HG02642 (cell line): ENCODE results near the gene PSAPL1.

Source experiments
- ATAC-seq: cut with Tn5 transposase; IDR thresholded peaks from one replicate; pipeline ENCODE4 v1.9.1; 2021; ENCODE audit warnings: mild to moderate bottlenecking; ENCODE audit not compliant: unreplicated experiment, poor library complexity

Gene PSAPL1

DNA sequence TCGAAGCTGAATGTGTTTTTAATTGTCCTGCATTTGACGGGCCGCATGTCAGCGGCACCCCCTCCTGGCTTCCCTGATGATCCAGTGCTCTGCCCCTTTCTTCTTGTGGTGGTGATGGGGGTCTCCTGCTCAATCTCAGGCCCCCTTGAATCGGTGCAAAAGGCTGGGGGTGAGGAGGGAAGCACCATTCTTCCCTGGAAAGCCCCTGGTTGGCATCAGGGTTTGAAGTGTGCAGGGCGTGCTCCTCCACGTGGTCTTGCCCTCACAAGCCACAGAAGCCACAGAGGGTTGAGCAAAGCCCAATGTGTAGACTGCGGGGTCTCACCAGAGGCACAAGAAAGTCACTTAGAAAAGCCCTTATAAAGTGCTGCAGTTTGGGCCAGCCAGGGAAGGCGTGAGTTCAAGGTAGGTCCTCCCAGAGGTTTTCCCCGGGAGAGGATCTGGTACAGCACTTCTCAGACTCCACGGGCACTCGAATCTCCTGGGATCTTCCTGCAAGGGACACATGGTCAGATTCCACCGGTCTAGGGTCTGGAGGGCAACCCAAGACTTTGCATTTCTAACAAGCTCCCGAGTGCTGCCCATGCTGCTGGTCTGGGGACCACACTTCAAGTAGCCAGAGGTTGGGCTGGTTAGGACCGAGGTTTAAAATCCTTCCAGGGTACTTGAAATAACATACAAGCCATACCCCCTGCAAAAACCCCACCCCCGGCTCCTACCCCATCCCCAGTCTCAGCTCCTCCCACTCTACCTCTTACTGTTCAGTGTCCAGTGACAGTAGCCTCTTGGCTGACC, 35.1 kb downstream of the PSAPL1 start:
- ATAC-seq, result no peak

DNA sequence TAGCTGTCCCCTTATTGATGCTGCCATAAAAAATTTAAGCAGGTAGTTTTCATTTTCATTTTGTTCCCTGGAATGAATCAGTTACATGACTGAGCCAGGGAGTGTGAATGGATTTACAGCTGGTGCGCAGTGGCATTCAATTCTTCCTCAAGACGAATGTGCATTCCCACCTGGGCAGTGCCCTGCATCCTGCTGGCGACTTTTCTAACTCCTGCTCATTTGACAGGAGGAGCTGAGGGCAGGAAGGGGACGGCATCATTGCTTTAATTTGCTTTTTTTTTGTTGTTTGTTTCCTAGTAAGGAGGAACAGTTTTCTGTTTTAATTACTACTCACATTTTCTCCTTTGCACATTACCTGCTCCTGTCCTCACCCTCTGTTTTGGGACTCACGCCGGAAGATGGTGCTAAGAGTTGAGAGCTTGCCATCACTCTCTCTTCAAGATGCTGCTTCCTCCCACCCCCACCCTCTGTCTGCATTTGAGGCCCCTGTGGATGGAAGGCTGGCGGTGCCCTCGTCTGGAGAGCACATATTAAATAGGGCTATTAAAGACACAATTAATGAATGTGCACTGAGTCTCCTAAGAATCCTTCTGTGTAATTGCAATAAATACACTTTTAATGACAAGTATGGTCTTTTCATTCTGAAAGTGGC, 35.8 kb downstream of the PSAPL1 start:
- ATAC-seq, result no peak

DNA sequence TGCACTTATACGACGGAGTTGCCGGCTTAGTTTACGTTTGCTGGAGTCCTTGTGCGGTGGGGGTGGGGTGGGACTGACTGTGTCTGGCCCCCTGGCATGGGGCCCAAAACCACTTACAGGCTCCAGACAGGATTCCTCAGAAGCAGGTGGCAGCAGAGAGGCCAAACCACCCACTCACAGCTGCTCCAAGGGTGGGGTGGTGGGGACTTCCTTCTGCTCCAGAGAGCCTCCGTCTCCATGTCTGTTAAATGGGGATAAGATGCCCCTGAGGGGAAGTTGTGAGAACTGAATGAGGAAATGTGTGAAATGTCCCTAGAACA, 36.7 kb downstream of the PSAPL1 start:
- ATAC-seq, result no peak

DNA sequence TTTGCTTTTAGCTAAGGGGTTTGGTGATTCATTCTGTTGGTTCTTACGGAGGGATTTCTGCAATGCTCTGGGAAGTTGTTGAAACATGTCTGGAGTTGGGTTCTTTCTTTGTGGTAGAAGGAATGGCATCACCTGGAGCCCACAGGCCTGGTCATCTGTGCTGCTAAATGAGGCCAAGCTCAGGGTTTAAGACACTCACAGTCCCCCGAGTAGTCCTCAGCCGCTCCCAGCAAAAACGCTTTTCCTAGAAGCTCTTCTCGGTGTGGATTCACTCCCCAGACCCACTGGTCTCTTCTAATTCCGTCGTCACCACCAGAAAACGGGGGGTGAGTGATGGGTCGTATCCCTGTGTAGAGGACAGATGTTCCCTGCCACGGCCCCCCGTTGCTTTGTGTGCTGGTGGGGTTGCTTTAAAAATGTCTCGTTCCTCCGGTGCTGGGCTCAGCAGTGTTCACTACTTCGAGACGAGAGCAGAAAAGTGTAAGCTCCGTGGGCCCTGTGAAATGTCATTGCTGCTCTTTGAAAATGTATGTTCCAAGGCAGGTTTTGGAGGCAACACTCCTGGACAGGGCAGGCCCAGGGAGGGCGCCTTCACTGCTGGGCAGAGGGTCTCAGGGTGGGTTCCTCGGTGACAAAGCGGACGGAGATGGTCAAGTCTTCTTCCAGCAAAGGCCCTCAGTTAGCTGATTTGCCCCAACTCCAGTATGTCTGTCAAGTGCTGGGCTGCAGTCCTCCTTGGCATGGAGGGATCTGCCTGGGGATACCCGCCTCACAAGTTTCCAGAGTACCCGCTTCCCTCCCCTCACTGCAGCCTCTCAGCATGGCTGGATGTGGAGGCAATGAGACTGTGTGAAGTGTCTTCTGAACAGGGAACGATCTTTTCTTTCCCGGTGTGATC, 37.3 kb downstream of the PSAPL1 start:
- no peak for ATAC-seq

DNA sequence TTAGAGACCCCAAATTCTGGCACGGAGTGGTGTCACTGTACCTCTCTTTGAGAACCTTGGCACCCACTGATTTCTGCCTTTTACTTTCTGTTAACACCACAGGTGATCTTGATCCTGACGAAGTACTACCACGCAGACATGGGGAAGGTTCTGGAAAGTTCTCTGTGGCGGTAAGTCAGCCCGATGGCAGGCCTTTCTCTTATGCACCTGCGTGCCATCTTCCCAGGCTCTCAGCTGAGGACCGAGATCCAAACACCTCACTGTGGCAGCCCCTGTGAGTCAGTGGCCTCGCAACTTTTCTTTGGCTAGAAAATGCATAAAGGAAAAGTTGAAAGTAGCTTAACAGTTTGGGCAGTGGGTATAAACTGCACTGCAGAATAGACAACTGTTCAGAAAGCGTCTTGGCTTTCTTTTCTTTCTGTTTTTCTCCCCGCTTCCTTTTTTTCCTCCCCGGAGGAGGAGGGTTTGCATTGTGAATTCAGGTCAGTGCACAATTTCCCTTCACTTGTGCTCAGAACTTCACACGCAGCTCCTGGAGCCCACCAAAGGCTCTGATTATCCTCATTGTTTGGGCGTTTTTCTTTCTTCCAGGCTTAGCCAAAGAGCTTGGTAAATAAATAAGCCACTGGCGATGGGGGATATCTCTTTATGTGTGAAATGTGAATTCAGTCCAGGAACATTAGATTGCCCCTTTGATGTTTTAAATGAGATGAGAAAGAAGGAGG, 38.4 kb downstream of the PSAPL1 start:
- ATAC-seq, result no peak

DNA sequence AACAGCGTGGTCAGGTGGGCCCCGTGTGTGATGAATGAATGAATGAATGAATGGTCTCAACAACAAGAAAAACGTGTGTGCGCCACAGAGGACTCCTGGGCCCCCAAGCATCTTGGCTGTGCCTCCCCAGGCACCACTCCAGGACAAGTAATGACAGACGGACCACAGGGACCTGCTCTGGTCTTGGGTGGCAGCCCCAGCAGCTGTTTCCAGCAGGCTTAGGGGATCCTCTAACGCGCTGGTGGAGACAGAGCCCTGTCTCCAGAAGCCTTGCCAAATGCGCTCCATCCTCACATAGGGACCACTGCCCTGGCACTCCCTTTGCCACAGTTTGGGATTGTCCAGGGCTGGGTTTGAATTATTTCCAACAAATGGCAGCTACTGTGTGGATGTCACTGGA, 39.1 kb downstream of the PSAPL1 start:
- ATAC-seq, result no peak

DNA sequence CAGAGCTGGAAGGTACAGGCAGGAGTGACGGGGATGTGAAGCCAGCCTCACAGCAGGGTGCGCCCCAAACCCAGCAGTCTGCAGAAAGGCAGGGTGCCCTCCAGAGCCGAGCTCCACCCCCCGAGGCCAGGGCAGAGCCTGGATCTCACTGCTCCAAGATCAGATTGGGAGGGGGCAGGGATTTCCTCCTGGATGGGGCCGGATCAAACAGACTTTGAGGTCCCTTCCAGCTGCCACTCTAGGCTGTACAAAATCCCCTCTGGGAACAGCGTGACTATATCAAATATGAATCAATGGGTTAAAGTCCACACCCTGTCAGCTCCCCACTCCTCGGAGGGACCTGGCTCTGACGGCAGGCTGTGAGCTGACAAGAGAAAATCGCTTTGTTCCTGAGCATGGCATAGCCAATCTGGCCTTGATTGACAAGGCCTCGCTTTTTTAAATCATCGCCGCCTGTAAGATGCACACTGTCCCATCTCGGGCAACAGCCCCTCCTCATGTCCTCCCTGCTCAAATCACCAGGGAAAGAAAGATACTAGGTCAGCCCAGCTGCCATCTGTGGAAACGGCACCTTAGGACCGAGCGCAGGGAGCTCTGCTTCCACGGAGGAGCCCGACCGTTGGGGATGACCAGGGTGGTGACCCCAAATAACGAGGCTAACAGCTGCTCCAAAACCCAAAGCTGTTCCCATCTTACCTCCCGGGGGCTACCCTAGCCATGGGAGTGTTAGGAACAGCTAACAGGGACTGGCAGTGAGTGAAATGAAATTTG, 39.9 kb downstream of the PSAPL1 start:
- ATAC-seq, result no peak

DNA sequence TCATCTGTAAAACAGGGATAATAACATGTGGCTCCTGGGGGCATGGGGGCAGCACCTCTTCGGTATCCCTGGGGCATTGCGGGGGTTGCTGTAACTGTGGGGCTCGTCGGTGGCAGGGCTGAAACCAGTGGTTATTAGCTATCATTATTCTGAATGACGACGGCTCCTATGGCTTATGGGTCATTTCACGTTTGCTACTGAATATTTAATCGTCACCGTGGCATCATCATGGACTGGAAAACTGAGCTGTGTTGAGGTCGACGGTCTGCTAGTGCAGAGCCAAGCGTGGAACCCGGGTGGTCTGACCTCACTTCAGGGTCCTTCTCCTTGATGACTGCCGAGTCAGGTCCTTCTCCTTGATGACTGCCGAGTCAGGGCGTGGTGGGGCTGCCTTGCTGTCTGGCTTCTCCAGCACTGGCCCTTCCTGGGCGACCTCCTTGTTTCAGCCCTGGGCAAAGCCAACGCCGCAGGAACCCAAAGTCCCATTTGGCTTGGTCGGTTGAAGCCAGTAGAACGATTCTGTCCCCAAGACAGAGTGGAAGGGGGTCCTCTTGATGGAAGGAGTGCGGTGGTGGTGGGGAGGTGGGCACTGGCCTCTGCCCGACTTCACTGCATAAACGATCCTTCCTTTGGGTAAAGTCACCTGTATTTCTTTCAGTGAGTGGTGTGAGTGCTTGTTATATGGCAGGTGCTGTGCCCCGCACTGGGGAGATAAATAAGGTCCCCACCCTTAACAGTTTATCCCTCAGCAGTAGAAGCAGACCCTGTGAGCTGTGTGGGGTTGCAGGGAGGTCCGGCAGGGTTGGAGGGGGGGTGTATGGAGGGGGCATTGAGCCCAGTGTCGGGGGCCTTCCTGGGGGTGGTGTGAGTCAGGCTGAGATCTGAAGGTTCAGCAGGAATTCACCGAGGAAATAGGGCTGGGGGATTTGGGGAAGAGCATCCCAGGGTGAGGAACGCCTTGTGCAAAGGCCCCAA, 40.8 kb downstream of the PSAPL1 start:
- ATAC-seq, result no peak

DNA sequence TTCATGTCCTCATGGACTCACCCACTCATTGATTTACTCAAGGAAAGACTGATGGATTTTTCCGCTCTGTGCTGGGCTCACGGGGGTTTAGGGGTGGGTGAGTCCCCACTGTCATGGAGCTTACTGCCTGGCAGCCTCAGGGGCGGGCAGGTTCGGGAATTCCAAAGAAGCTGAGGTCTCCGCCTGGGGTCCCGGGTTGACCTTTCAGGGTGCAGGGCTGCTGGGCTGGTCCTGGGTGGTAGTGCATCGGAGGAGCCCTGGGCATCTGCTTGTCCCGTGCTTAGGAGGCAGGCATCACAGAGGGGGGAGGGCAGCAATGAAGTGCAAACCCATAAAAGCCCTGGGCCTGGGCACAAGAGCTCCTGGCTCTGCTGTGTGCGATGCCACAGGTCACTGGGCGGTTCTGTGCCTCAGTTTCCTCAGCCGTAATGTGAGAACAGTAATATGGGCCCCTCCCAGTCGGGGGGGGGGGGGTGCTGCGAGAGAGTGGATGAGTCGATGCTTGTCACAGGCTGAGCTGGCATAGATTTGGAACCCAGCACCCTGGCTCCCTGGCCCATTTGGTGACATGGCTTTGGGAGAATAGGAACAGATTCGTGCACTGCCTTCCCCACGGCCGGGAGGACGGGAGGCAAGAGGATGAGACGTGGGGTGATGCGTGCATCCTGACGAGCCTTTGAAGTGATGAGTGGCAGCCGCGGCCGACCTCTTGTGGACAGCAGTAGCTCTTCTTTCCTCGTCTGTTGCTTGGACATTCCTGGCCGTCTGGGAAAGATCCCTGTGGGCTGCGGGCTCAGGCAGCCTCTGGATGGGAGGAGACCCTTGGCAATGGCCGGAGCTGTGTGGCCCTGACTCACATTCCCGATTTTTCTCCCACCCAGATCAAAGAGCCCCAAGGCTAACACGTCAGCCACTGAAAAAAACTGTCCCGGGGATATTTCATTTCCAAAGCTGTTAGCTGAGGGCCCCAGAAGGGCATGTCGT, 42.0 kb downstream of the PSAPL1 start:
- no peak for ATAC-seq

DNA sequence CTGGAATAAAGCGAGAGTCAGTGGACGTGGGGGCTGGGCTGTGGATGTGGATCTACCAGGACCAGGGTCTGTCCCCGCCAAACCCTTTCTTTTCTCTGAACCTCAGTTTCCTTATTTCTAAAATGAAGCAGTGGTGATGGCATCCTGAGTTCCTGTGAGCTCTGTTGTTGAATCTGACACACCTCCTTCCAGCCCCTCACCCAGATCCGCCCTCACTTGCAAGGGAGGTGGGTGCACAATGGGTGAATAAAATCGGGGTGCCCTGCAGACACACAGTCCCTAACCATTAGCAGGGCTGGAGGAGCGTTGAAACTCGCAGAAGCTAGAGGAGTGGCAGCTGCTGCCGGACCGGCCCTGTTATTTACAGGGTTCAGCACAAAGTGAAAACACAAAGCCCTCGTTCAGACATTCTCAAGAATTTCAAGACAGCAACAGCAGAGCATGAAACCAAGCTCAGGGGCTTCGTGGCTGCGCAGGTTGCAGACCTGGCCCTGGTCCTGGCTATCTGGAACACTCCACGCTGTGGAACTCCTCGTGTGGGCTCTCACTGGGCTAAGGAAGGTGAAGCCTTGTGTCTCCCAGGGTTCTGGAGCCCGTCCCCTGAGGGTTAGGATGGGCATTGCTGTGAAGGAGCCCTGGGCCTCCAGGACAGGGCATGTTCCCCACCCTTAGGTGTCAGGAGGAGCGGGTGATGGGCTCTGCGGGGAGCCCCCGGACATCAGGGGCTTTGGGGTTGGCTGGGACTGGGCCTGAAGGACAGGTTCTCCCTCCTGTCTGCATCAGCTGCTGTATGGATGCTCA, 42.9 kb downstream of the PSAPL1 start:
- no peak for ATAC-seq

DNA sequence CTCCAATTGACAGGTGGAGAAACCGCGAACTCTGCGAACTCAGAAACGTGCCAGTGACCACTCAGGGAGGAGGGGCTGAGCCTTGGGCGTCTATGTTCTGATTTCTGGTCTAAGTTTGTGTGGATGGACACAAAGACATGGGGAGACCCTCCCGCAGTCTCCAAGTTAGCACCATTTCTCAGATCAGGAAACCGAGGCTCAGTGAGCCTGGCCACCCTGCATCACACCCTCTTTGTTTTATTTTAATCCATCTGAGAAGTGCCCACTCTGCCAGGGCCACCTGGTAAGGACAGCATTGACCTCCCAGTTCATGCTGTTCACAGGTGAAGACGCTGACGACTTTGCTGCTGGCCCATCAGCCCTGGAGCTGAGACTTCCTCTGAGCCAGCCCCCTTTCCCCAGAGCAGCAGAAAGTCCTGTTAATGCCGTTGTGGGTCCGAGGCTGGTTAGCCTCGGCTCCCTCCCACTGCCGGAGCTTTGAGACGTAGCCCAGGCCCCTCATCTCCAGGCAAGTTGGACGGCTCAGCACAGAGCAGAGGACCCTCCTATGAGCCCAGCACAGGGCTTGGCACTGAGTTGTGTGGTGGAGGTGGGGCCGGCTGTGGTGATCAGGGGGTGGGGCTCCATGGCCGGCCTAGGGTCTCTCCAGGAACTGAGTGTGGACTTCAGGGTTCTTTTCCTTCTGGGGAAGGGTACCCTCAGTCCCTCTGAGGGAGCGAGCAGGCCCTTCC, 43.7 kb downstream of the PSAPL1 start:
- ATAC-seq, result no peak

DNA sequence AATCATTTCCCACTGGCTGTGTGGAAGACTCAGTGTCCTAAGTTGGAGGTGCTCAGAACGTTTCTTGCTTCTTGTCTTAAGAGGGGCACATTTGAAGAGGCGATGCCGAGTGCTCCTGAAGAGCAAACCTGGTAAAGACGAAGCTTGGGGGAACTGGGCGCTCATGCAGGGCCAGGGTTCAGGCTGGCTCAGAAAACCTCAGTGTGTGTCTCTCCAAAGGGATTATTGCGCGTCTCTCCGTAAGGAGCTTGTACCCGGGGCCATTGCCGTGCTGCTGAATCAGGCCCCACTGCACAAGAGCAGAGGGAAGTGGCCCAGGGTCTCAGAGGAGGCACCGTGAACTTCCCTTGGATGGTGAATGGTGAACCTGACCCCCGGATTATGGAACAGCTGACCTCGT, 44.4 kb downstream of the PSAPL1 start:
- ATAC-seq, result no peak

DNA sequence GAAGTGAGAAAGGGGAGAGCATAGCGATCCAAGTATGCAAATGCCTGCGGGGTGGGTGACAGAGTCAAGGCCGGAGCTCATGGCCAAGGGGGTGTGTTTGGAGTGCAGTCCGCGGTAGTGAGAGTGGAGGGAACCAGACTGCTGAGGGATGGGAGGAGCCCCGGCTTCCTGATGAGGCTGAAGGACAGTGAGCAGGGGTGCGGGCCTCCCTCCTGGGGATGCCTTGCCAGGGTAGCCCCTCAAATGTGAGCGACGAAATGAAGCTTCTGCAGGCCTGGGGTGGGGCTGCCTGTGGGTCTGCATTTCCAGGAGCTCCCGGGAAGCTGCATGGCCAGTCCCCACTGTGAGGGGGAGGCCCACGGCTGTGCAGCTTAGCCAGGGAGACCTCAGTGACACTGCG, 45.0 kb downstream of the PSAPL1 start:
- ATAC-seq, result no peak

DNA sequence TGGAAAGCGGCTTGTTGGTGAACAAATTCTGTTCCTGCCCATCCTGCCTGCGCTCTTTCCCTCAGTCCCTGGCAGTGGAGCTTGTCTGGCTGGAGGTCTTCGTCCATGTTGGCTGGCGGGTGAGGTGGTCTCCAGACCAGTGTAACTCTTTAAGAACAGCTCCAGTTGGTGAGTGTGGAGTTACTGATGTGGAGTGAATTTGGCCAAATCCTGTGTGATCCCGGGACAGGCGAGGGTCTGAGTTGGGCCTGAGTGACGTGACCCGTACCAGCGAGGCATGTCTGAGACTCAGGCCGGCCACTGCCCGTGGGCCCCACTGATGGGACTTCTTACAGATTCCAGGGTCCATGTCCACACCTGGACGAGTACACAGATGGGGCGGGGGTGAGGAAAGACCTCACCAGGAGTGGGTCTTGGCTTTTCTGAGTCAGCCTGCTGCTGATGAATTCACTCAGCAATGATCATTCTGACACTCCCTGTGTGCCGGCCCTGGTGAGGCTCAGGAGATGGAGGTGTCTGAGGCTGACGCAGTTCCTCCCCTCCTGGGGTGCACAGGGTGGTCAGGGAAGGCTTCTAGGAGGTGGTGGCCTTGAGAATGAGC, 45.5 kb downstream of the PSAPL1 start:
- ATAC-seq, result no peak

DNA sequence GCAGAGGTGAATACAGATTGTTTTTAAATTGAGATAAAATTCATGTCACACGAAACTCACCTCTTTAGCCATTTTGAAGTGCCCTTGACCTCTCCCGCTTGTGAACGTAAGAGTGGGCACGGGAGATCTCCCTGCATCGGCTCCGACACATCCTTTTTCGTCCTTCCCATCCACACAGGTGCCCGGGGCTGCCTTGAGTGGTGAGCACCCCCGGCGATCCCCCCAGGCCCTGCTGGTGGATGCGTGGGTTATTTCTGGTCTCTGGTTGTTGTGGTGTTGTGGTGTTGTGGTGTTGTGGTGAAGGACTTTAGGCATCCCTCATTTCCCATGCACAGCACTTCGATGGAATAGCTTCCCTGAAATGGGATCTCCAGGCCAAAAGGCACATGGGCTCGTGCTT, 46.1 kb downstream of the PSAPL1 start:
- ATAC-seq, result no peak

DNA sequence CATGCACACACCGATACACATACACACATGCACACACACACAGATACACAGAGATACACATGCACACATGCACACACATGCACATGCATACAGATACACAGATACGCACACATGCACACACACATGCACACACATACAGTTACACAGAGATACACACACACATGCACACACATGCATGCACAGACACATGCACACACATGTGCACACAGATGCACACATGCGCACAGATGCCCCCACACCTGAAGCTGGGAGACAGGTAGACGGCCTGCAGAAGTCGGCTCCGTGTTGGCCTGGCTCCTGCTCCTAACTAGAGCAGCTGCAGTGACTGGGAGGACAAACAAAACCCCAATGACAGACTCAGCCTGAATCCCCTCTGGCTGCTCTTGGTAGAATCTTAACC, 46.8 kb downstream of the PSAPL1 start:
- no peak for ATAC-seq
